GM23248 (cell line): ENCODE results near the gene RPS19.

Experiments
- EZH2 ChIP-seq: fragments of 200-600 bp; sonication (generic); IDR thresholded peaks from 2 replicates; pipeline ENCODE4 v1.6.1; 2018; ENCODE audit warnings: antibody characterized with exemption, mild to moderate bottlenecking; ENCODE audit not compliant: insufficient read depth, poor library complexity, severe bottlenecking
- EZH2phosphoT487 ChIP-seq: fragments of 200-600 bp; sonication (generic); IDR thresholded peaks from 2 replicates; pipeline ENCODE4 v1.6.1; 2018; ENCODE audit warnings: antibody characterized with exemption, moderate library complexity, mild to moderate bottlenecking, low read depth; ENCODE audit not compliant: insufficient read depth

- no peak for TF ChIP-seq EZH2phosphoT487
- no peak for TF ChIP-seq EZH2
Measured at GRCh38 chr19:41906916-41907680, 47.0 kb downstream of the RPS19 start.
